Breast epithelium (tissue), 4 donors: ENCODE results near the gene JMY. TPM values are rescaled to one million over a fixed set of nuclear protein-coding genes. Genes with fewer than 3 reads are reported as not detected.

Experiments used
- DNase-seq, 2 donors: peaks; one replicate each; pipeline ENCODE4 v3.0.0-alpha.2; 2019; ENCODE audit warnings: low spot score in 2 of 2
- H3K27ac ChIP-seq, 2 donors: fragments of 200-600 bp; sonication (generic) in 1 of 2; one replicate each; pipeline ENCODE4 v1.5.1; 2016 to 2019; ENCODE audit warnings: mild to moderate bottlenecking in 1 of 2
- H3K27me3 ChIP-seq, 2 donors: fragments of 200-600 bp; sonication (generic) in 1 of 2; one replicate each; pipeline versions ENCODE4 v1.5.1 to v1.6.0; 2017 to 2019; ENCODE audit warnings: control low read depth in 1 of 2, mild to moderate bottlenecking in 1 of 2
- H3K36me3 ChIP-seq: fragments of 200-600 bp; one replicate; pipeline ENCODE4 v1.5.1; 2019
- H3K4me1 ChIP-seq, 2 donors: fragments of 200-600 bp; sonication (generic); one replicate each; pipeline ENCODE4 v1.5.1; 2016 to 2019; ENCODE audit warnings: control low read depth in 1 of 2
- H3K4me3 ChIP-seq, 3 donors: fragments of 200-600 bp; sonication (generic); 1 replicate in 2 of 3; 2 replicates in 1 of 3; pipeline ENCODE4 v1.5.1; 2016 to 2019; ENCODE audit warnings: mild to moderate bottlenecking in 3 of 3, moderate library complexity in 2 of 3
- H3K9me3 ChIP-seq, 2 donors: fragments of 200-600 bp; sonication (generic) in 1 of 2; one replicate each; pipeline ENCODE4 v1.5.1; 2016 to 2019; ENCODE audit warnings: control low read depth in 1 of 2
- CTCF ChIP-seq, 3 donors: fragments of 450-650 bp; IDR thresholded peaks; one replicate each; pipeline ENCODE4 v1.5.1; 2016 to 2017; ENCODE audit warnings: antibody characterized with exemption in 3 of 3, mild to moderate bottlenecking in 3 of 3, moderate library complexity in 3 of 3
- POLR2A ChIP-seq: fragments of 450-650 bp; IDR thresholded peaks from one replicate; pipeline ENCODE4 v1.6.1; 2016; ENCODE audit warnings: antibody characterized with exemption, mild to moderate bottlenecking, moderate library complexity
- POLR2AphosphoS5 ChIP-seq, 3 donors: sonication (generic); formaldehyde crosslinking; IDR thresholded peaks; one replicate each; pipeline ENCODE4 v1.6.1; 2017; ENCODE audit warnings: antibody characterized with exemption in 3 of 3
- intact Hi-C: fragments of 100-400 bp; cut with DNase I; formaldehyde crosslinking; loops from one replicate; pipeline ENCODE4 v1.15.1; 2023; ENCODE audit warnings: low total_unique reads
- total RNA-seq, 3 donors: library from RNA; depleted of rRNA; stranded (reverse); fragments of >200 nt; gene quantifications; one replicate each; pipeline ENCODE4 v1.1.0, GENCODE V29; 2016

The JMY gene
- total RNA-seq, 3 donors from 2014 or later = 15.8 to 29.9 (median 16.1) TPM

GRCh38 chr5:79227484-79228025 lies 8.4 kb upstream of the JMY start:
- intact Hi-C loops = no loop called here
- Histone ChIP-seq H3K27ac (no peak overlapping the region), H3K27me3 (no peaks in the 10 kb centered on the region), H3K4me1 (no peaks in the 10 kb centered on the region), H3K9me3 (no peaks in the 10 kb centered on the region), H3K36me3 (no peaks in the 10 kb centered on the region), H3K4me3 (no peak overlapping the region)
- DNase-seq = no peak
- no peak for TF ChIP-seq CTCF (IDR thresholded peaks at IDR 0.05)
- TF ChIP-seq POLR2AphosphoS5 (IDR thresholded peaks at IDR 0.05) = no peak
- TF ChIP-seq POLR2A = no peak

- intact Hi-C loops = no loop called here
- H3K4me3 ChIP-seq = no peak overlapping the region
- H3K27me3 ChIP-seq = no peaks in the 10 kb centered on the region
- H3K27ac ChIP-seq = no peak overlapping the region
- H3K9me3 ChIP-seq = no peaks in the 10 kb centered on the region
- DNase-seq = no peak
- no peaks in the 10 kb centered on the region for H3K4me1 ChIP-seq
- H3K36me3 ChIP-seq = no peaks in the 10 kb centered on the region
- TF ChIP-seq CTCF (IDR thresholded peaks at IDR 0.05) (no peak), POLR2A (no peak), POLR2AphosphoS5 (IDR thresholded peaks at IDR 0.05) (no peak)
These were observed 6.4 kb upstream of the JMY start for GRCh38 chr5:79229357-79230174.

- Histone ChIP-seq H3K36me3 (no peaks in the 10 kb centered on the region), H3K27me3 (no peaks in the 10 kb centered on the region), H3K4me3 (peak overlapping the region; percentile 84 to 97 (median 90)), H3K9me3 (no peaks in the 10 kb centered on the region), H3K27ac (peak overlapping the region; percentile 97 to 98), H3K4me1 (no peaks in the 10 kb centered on the region)
- intact Hi-C loops = loop anchor here (5.0 kb wide), 1 partner anchor 1172 kb away; the partner anchor contains the start of gene ZFYVE16
- no peak for DNase-seq
- TF ChIP-seq POLR2A (no peak), POLR2AphosphoS5 (IDR thresholded peaks at IDR 0.05) (no peak), CTCF (IDR thresholded peaks at IDR 0.05) (no peak)
These were observed 684 bp upstream of the JMY start for GRCh38 chr5:79235261-79235633.

GRCh38 chr5:79236362-79236969 lies 535 bp downstream of the JMY start:
- peak overlapping the region; percentile 97 to 98 for H3K27ac ChIP-seq
- intact Hi-C loops = loop anchor here (5.0 kb wide), 1 partner anchor 1171 kb away; the partner anchor contains the start of gene ZFYVE16
- H3K4me3 ChIP-seq = peak overlapping the region; percentile 84 to 97 (median 90)
- no peaks in the 10 kb centered on the region for H3K36me3 ChIP-seq
- peak in 1 of 2 donors; percentile 22 for DNase-seq
- H3K4me1 ChIP-seq = no peaks in the 10 kb centered on the region
- no peaks in the 10 kb centered on the region for H3K27me3 ChIP-seq
- H3K9me3 ChIP-seq = no peaks in the 10 kb centered on the region
- no peak for TF ChIP-seq CTCF (IDR thresholded peaks at IDR 0.05)
